Kasumi-1 (cell line): ENCODE data around the gene ING1.
A peak's percentile ranks its signal among the peaks of the same experiment; 100 is the strongest.
"Not testable (repeated sequence)": the region's sequence is repeated elsewhere in the genome, so short reads cannot be mapped to it uniquely, and the experiment has no call there.

Experiments
- DNase-seq, 2 experiments: peaks; one replicate each; lab custom pipeline; 2025; lab: John Stamatoyannopoulos, UW

Gene ING1, protein sequence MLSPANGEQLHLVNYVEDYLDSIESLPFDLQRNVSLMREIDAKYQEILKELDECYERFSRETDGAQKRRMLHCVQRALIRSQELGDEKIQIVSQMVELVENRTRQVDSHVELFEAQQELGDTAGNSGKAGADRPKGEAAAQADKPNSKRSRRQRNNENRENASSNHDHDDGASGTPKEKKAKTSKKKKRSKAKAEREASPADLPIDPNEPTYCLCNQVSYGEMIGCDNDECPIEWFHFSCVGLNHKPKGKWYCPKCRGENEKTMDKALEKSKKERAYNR

GRCh38 chr13:110713642-110713952, at the start of gene ING1:
TSS of gene ING1 (plus strand) at chr13:110713700. CDS start at chr13:110714150, 450 bp downstream.
- no peak for DNase-seq

- no peak for DNase-seq
Observed at GRCh38 chr13:110664041-110664440, 49.5 kb upstream of the ING1 start.

DNA sequence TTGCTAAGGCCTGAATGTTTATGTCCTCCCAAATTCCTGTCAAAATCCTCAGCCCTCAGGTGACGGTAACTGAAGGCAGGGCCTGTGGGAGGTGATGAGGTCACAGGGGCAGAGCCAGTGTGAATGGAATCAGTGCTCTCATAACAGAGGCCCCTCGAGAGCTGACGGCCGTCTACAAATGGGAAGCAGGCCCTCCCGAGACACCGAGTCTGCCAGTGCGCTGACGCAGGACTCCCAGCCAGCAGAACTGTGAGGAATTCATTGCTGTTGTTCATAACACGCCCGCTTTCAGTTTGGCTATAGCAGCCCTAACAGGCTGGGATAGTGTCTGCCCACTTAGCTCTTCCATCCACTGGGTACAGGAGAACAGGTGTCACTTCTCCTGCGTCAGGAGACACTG, 48.8 kb upstream of the ING1 start:
- no peak for DNase-seq

GRCh38 chr13:110665491-110666254, 47.8 kb upstream of the ING1 start:
- no peak for DNase-seq

GRCh38 chr13:110666255-110666533, 47.3 kb upstream of the ING1 start:
- no peak for DNase-seq

GRCh38 chr13:110669036-110669435, 44.5 kb upstream of the ING1 start:
- DNase-seq, result no peak

DNA sequence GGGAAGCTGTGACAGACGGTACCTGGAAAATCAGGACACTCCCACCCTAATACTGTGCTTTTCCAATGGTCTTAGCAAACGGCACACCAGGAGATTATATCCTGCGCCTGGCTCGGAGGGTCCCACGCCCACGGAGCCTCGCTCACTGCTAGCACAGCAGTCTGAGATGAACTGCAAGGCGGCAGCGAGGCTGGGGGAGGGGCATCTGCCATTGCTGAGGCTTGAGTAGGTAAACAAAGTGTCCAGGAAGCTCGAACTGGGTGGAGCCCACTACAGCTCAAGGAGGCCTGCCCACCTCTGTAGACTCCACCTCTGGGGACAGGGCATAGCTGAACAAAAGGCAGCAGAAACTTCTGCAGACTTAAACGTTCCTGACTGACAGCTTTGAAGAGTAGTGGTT, 43.7 kb upstream of the ING1 start:
- not testable (repeated sequence) for DNase-seq

- DNase-seq, result no peak
Observed at GRCh38 chr13:110676595-110677587, 36.6 kb upstream of the ING1 start.

- DNase-seq, result no peak
Observed at GRCh38 chr13:110677731-110678545, 35.6 kb upstream of the ING1 start.

- DNase-seq, result peak; percentile 6 to 32
Observed at GRCh38 chr13:110680852-110681251, 32.6 kb upstream of the ING1 start.

DNA sequence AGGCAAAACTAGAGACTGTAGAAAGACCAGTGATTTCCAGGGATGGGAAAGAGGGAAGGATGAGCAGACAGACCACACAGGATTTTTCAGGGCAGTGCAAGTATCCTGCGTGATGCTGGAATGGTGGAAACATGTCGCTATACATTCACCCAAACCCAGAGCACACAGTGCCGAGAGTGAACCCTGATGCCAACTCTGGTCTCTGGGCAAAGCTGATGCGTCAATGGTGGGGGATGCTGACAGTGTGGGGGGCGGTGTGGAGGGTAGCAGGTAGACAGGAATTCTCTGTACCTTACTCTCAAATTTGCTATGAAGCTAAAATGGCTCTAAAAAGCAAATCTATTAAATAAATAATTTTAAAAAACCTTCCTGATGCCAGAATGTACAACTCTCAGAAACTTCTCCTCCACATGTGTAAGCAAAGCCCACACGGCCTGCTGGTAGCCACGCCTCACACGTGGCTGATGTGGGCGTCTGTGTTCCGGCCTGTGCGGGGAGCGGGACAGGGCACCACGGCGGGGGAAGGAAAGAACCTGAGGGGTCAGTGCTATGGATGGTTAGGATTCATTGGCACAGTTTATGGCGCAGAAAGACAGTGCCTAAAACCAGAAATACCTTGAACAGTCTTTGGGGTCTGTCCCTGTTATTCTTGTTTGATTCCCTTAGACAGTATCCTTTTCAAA, 31.5 kb upstream of the ING1 start:
- no peak for DNase-seq

- no peak for DNase-seq
Observed at GRCh38 chr13:110682746-110683145, 30.8 kb upstream of the ING1 start.

DNA sequence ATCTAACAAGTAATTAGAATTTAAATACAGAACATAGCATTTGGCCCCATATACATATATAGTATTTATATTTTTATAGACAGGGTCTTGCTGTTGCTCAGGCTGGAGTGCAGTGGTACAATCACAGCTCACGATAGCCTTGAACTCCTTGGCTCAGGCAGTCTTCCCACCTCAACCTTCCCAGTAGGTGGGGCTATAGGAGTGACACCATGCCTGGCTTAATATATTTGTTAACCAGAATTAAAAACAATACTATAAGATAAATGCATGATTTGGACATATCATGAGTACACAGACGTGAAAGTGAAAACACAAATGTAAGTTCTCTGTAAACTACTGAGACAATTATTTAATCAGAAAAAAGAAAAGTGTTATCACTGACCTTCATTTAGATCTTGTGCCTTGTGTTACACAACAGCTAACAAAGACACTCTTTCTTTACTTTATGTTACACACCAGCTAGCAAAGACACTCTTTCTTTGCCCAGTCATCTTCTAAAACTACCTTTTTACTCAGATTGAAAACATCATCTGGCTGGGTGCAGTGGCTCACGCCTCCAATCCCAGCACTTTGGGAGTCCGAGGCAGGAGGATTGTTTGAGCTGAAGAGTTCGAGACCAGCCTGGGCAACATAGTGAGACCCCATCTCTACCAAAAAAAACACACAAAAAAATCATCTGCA, 30.2 kb upstream of the ING1 start:
- DNase-seq, result peak in 1 of 2 experiments; percentile 10

- no peak for DNase-seq
Observed at GRCh38 chr13:110683921-110684320, 29.6 kb upstream of the ING1 start.

- DNase-seq, result no peak
Observed at GRCh38 chr13:110684388-110685056, 29.0 kb upstream of the ING1 start.

DNA sequence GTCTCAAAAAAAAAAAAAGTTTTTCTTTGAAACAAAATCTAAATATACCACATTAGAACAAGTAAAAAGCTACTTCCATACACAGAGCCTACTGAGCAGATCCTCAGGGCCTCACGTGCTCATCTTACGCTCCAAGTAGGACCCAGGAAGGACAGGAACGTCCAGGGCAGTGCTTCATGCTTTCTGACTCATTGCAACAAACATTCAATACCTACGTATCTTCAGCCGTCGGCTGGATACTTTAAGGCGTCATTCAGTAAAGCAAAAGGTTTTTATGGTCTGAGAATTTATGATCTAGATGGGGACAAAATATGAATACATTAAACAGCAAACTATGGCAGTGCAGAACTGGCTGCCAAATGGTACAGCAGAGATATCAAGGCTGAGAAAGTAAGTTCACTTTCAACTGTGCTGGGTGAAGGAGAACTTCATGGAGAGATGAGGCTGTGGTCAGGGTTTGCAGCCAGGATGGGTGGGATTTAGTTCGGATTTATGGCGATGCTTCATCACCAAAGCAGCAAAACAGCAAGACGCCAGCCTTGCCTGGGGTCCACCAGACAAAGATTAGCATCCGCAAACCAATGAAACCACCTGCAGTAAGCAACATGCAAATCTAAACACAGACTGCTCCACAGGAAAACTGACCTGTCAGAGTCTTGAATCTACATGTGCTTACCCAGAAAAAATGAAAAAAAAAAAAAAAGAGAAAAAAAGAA, 28.0 kb upstream of the ING1 start:
- DNase-seq, result no peak

DNA sequence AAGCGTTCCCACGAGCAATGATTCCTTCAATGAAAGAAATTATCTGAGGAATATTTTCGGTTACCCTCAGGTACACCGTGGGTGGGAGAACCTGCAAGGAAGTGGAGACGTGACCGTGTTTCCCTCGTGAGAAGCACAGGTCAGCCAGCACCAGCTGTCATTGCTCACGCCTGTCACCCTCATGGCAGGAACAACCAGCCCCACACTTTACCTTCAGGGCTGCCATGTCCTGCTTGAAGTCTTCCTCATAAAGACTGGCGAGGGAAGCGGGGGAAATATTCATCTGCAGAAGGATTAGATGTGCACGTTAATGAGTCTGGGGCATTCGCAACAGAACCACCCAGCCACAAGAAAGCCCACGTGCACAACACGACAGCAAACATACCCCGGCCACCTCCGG, 25.8 kb upstream of the ING1 start:
- no peak for DNase-seq

DNA sequence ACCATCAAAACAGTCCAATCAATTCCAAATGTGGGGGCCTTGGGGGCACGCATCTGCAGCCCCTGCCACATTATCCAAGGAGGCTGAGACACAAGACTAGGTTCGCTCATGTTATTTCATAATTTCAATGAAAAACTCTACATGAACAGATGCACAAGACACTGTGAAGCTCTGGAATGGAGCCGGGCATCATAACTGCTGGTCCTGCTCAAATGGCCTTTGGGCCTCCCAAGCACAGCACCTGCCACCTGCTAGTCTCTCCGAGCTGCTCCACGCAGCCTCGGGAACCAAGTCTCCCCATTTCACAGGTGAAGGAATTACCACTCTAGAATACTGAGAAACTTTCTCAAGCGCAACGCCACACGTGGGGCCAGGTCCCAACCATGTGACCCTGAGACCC, 24.5 kb upstream of the ING1 start:
- no peak for DNase-seq

DNA sequence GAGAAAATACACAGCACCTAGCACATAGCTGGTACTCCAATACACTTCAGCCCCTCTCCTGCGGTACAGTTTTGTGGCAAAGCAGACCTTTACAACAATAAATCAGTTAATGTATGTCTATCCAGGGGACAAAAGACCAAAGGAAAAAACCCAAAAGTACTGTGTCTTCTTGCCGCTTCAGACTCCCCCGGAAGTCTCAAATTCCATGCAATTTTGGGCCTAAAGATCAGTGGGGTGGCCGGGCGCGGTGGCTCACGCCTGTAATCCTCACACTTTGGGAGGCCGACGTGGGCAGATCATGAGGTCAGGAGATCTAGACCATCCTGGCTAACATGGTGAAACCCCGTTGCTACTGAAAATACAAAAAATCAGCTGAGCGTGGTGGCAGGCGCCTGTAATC, 23.8 kb upstream of the ING1 start:
- no peak for DNase-seq

- no peak for DNase-seq
Observed at GRCh38 chr13:110690516-110690915, 23.0 kb upstream of the ING1 start.
